GM20431 (cell line): ENCODE data around the gene KRT39.

Experiments used
- in situ Hi-C: fragments of 300-500 bp; cut with MseI, MboI; formaldehyde crosslinking; loops from one replicate; pipeline ENCODE4 v1.15.0; 2020; ENCODE audit warnings: low sequenced_read_pairs; ENCODE audit not compliant: unreplicated experiment

Gene KRT39

GRCh38 chr17:40981115-40981514 lies 14.4 kb upstream of the KRT39 start:
- in situ Hi-C loops, result no loop called here

GRCh38 chr17:40980596-40980995 lies 13.8 kb upstream of the KRT39 start:
- in situ Hi-C loops, result no loop called here

- in situ Hi-C loops, result no loop called here
Measured at GRCh38 chr17:40980117-40980516, 13.4 kb upstream of the KRT39 start.

GRCh38 chr17:40978575-40979151 lies 11.9 kb upstream of the KRT39 start:
- in situ Hi-C loops, result no loop called here

- in situ Hi-C loops, result no loop called here
Measured at GRCh38 chr17:40975516-40975915, 8.8 kb upstream of the KRT39 start.

- in situ Hi-C loops, result no loop called here
Measured at GRCh38 chr17:40974366-40974765, 7.6 kb upstream of the KRT39 start.

GRCh38 chr17:40967582-40967981 lies 834 bp upstream of the KRT39 start:
- in situ Hi-C loops, result no loop called here

- in situ Hi-C loops, result no loop called here
Measured at GRCh38 chr17:40963838-40964237, 2.9 kb downstream of the KRT39 start.

GRCh38 chr17:40962059-40962561 lies 4.6 kb downstream of the KRT39 start:
- in situ Hi-C loops, result no loop called here

- in situ Hi-C loops, result no loop called here
Measured at GRCh38 chr17:40961591-40961990, 5.2 kb downstream of the KRT39 start.

GRCh38 chr17:40960144-40960543 lies 6.6 kb downstream of the KRT39 start:
- in situ Hi-C loops, result no loop called here

- in situ Hi-C loops, result no loop called here
Measured at GRCh38 chr17:40958086-40958953, 8.4 kb downstream of the KRT39 start.

- in situ Hi-C loops, result no loop called here
Measured at GRCh38 chr17:40956401-40957254, 10.1 kb downstream of the KRT39 start.

- in situ Hi-C loops, result no loop called here
Measured at GRCh38 chr17:40953881-40954280, 12.9 kb downstream of the KRT39 start.

GRCh38 chr17:40952661-40953060 lies 14.1 kb downstream of the KRT39 start:
- in situ Hi-C loops, result no loop called here

- in situ Hi-C loops, result no loop called here
Measured at GRCh38 chr17:40952154-40952553, 14.6 kb downstream of the KRT39 start.

GRCh38 chr17:40951011-40951622 lies 15.6 kb downstream of the KRT39 start:
- in situ Hi-C loops, result no loop called here

- in situ Hi-C loops, result no loop called here
Measured at GRCh38 chr17:40950176-40950575, 16.6 kb downstream of the KRT39 start.

- in situ Hi-C loops, result no loop called here
Measured at GRCh38 chr17:40949418-40949817, 17.3 kb downstream of the KRT39 start.

- in situ Hi-C loops, result no loop called here
Measured at GRCh38 chr17:40947929-40948328, 18.8 kb downstream of the KRT39 start.
